ENCODE measurements around the gene CCNO.

The CCNO gene

GRCh38 chr5:55222092-55222984, 11.1 kb downstream of the CCNO start:
- no peak for DNase-seq

GRCh38 chr5:55220433-55221185, 12.8 kb downstream of the CCNO start:
- DNase-seq: no peak

GRCh38 chr5:55219770-55220169, 13.6 kb downstream of the CCNO start:
- DNase-seq: no peak

DNA sequence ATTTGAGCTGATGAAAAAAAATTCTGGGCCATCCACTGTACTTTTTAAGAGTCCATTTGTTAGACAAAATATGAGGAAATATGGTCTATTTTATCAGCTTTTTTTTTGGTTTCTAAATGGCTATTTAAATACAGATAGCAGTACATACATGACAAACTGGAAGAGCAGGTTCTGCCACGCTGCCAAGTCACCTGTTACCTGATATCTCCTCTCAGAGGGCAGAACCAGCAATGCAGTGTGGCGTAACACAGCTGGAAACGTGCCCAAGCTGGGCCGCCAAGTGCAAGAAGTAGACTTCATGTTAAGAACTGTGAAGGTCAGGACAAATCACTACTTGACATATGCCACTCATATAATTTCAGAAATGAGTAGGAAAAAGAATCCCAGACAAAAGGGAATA, 14.4 kb downstream of the CCNO start:
- no peak for DNase-seq

- peak; percentile 21 for DNase-seq
Measured at GRCh38 chr5:55211184-55211874, 22.1 kb downstream of the CCNO start.

- DNase-seq: no peak
Measured at GRCh38 chr5:55205001-55205400, 28.4 kb downstream of the CCNO start.

DNA sequence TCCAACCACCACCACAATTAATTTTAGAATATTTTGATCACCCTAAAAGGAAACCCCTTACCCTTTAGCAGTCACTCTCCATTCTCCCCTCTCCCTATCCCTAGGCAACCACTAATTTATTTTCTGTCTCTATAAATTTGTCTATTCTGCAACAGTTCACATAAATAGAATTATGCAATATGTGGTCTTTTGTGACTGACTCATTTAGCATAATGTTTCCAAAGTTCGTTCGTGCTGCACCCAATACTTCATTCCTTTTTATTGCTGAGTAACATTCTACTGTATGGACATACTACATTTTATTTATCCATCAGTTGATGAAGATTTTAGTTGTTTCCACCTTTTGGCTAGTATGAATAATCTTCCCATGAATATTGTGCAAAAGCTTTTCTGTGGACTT, 42.2 kb downstream of the CCNO start:
- DNase-seq: no peak

GRCh38 chr5:55188656-55189540, 44.5 kb downstream of the CCNO start:
- peak; percentile 53 for DNase-seq

DNA sequence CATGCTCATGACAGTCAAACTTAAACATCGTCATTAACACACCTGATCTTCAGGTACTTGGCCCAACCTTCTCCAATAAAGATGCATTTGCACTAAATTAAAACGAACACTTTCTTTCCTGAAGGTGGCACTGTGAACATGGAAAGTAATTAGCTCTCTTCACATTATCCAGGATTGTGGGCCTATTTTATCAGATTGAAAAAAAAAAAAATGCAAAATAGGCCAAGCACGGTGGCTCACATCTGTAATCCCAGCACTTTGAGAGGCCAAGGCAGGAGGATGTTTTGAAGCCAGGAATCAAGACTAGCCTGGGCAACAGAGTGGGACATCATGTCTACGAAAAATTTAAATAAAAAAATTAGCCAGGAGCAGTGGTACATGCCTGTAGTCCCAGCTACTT, 46.0 kb downstream of the CCNO start:
- no peak for DNase-seq

Data from NCI-H2081 treated with DMSO at 0.1 percent for 48 hours (cell line).